ENCODE results near the gene ERMAP. TPM values are rescaled to one million over a fixed set of nuclear protein-coding genes. Genes with fewer than 3 reads are reported as not detected.
A peak's percentile ranks its signal among the peaks of the same experiment; 100 is the strongest.

Gene ERMAP
- total RNA-seq, 4 donors from 2014 or later = 4.1 to 14.2 (median 8.3) TPM

DNA sequence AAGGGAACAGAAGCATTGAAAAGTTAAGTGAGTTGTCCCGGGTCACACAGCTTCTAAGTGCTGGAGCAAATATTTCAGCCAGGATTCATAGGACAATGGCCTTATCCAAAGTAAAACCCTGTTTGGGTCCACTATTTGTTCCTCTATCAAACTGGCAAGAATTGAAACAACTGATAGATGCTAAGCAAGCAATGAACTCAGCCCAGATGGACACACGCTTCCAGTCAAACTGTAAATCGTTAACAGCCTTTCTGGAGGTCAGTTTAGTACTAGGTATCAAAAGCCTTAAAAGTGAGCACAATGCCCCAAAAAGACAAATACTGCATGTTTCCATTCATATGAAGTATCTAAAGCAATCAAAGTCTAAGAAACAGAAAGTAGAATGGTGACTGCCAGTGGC lies 1.1 kb downstream of the ERMAP start:
- Histone ChIP-seq H3K4me3 (peak overlapping the region in 1 of 4 donors; percentile 66), H3K4me1 (peaks cover 0 to 29% (median 15%) of the 10 kb centered on the region in 4 donors), H3K36me3 (peaks cover 0 to 4% (median 0%) of the 10 kb centered on the region in 3 donors), H3K27me3 (no peaks in the 10 kb centered on the region), H3K27ac (peak overlapping the region in 2 of 4 donors; percentile 95 to 97), H3K9me3 (no peaks in the 10 kb centered on the region)
- 93 to 94% methylated on average over 3 of the region's 3 CpGs for WGBS, 2 donors
- TF ChIP-seq POLR2A (IDR thresholded peaks at IDR 0.05) = no peak
- no peak for TF ChIP-seq EP300 (IDR thresholded peaks at IDR 0.05)
- TF ChIP-seq, protein P1, sequence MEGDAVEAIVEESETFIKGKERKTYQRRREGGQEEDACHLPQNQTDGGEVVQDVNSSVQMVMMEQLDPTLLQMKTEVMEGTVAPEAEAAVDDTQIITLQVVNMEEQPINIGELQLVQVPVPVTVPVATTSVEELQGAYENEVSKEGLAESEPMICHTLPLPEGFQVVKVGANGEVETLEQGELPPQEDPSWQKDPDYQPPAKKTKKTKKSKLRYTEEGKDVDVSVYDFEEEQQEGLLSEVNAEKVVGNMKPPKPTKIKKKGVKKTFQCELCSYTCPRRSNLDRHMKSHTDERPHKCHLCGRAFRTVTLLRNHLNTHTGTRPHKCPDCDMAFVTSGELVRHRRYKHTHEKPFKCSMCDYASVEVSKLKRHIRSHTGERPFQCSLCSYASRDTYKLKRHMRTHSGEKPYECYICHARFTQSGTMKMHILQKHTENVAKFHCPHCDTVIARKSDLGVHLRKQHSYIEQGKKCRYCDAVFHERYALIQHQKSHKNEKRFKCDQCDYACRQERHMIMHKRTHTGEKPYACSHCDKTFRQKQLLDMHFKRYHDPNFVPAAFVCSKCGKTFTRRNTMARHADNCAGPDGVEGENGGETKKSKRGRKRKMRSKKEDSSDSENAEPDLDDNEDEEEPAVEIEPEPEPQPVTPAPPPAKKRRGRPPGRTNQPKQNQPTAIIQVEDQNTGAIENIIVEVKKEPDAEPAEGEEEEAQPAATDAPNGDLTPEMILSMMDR (IDR thresholded peaks at IDR 0.05) = no peak
- no peak for DNase-seq (ENCODE audit: low spot score in 2 of 2)

DNA sequence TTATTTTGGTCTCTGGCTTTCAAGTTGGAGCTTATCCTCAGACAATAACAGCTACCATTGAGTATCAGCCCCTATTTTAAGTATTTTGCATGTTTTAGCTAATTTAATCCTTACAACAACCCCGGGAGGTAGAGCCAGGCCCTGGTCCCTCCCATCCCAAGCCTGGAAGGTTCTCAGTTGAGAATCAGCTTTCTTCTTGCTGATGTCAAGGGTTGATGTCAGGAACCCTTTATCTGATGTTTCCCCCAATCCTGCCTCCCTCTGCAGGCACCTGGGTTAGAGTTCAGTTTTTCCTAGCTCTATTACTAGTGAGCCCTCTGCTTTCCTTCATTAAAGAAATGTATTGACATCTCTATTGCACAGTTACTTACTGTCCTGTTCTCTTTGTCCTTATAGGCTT lies 3.9 kb downstream of the ERMAP start:
- no peaks in the 10 kb centered on the region for H3K27me3 ChIP-seq
- no peak overlapping the region for H3K4me3 ChIP-seq
- H3K36me3 ChIP-seq = no peaks in the 10 kb centered on the region
- 41 to 54% methylated on average over 1 of the region's 1 CpG for WGBS, 2 donors
- H3K4me1 ChIP-seq = peaks cover 0 to 30% (median 12%) of the 10 kb centered on the region in 4 donors
- peak overlapping the region in 1 of 4 donors; percentile 18 for H3K27ac ChIP-seq
- no peak for DNase-seq (ENCODE audit: low spot score in 2 of 2)
- no peaks in the 10 kb centered on the region for H3K9me3 ChIP-seq
- TF ChIP-seq POLR2A (IDR thresholded peaks at IDR 0.05) = no peak
- TF ChIP-seq EP300 (IDR thresholded peaks at IDR 0.05) = no peak
- TF ChIP-seq, protein P1 (IDR thresholded peaks at IDR 0.05) = no peak

DNA sequence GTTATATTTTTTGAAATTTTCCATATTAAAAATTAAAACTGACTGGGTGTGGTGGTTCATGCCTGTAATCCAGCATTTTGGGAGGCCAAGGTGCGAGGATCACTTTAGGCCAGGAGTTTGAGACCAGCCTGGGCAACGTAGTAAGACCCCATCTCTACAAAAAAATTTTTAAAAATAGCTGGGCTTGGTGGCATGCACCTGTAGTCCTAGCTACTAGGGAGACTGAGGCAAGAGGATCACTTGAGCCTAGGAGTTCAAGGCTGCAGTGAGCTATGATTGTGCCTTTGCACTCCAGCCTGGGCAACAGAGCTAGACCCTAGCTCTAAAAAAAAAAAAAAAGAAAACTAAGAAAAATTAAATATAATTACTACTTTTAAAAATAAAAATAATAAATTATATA lies 4.8 kb downstream of the ERMAP start:
- no peaks in the 10 kb centered on the region for H3K36me3 ChIP-seq
- DNase-seq (ENCODE audit: low spot score in 2 of 2) = no peak
- TF ChIP-seq POLR2A (IDR thresholded peaks at IDR 0.05) (no peak), EP300 (IDR thresholded peaks at IDR 0.05) (no peak)
- TF ChIP-seq, protein P1 (IDR thresholded peaks at IDR 0.05) = no peak
- no peak overlapping the region for H3K27ac ChIP-seq
- no peak overlapping the region for H3K4me3 ChIP-seq
- peaks cover 0 to 23% (median 6%) of the 10 kb centered on the region in 4 donors for H3K4me1 ChIP-seq
- no peaks in the 10 kb centered on the region for H3K9me3 ChIP-seq
- H3K27me3 ChIP-seq = no peaks in the 10 kb centered on the region
- 97 to 98% methylated on average over 2 of the region's 2 CpGs for WGBS, 2 donors

DNA sequence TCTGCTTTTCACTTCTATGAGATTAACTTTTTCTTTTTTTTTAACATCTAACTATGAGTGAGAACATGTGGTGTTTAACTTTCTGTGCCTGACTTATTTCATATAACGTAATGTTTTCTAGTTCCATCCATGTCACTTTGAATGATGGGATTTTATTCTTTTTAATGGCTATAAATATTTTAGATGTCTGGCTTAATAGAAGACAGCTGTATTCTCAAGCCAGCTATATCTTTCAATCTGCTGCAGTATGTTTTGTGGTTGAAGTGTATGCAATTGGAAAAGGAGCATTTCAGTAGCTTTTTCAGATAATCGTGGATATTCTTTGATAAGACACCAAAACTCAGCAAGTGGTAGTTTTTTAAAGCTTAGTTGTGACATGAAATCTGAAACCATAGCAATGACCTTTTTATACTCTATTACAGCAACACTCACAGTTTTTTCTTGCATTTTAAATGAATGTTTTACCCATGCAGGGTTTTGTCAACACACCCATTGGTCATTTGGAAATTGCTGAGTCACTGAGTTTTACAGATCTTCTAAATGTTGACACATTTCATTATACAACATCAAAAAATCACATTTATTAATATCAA lies 6.0 kb downstream of the ERMAP start:
- WGBS, 2 donors = 57 to 72% methylated on average over 2 of the region's 2 CpGs
- DNase-seq (ENCODE audit: low spot score in 2 of 2) = no peak
- H3K9me3 ChIP-seq = no peaks in the 10 kb centered on the region
- H3K27me3 ChIP-seq = no peaks in the 10 kb centered on the region
- peaks cover 0 to 18% (median 2%) of the 10 kb centered on the region in 4 donors for H3K4me1 ChIP-seq
- no peak overlapping the region for H3K4me3 ChIP-seq
- H3K27ac ChIP-seq = no peak overlapping the region
- peaks cover 0 to 3% (median 0%) of the 10 kb centered on the region in 3 donors for H3K36me3 ChIP-seq
- TF ChIP-seq EP300 (IDR thresholded peaks at IDR 0.05) = no peak
- TF ChIP-seq, protein P1 (IDR thresholded peaks at IDR 0.05) = no peak
- TF ChIP-seq POLR2A (IDR thresholded peaks at IDR 0.05) = no peak

DNA sequence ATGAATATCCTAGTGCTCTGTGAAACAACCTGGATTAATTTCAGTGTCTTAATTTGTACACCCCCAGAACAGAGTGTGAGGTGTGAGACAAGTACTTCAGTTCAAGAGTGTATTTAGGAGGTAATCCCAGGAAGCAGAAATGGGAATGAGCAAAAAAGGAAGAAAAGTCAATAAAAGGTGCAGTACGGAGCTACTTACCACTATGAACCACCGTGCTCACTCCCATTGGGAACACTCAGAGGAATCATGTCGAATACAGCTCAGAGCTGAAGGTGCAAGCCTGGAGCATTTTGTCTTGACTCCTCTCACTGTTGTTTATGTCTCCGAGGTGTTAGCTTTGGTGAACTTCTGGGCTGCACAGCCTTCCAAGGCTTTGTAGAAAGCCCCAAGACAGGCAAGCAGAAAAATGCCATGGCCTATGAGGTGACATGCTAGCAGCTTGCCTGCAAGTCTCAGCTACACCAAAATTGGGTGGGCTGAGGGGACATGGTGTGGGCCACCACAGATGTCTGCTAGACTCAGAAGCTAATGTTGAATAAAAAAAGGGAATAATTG lies 7.6 kb downstream of the ERMAP start:
- H3K4me1 ChIP-seq = peaks cover 0 to 16% (median 0%) of the 10 kb centered on the region in 4 donors
- no peaks in the 10 kb centered on the region for H3K9me3 ChIP-seq
- peaks cover 0 to 11% (median 0%) of the 10 kb centered on the region in 3 donors for H3K36me3 ChIP-seq
- H3K27me3 ChIP-seq = no peaks in the 10 kb centered on the region
- DNase-seq (ENCODE audit: low spot score in 2 of 2) = no peak
- TF ChIP-seq POLR2A (IDR thresholded peaks at IDR 0.05) = no peak
- TF ChIP-seq, protein P1 (IDR thresholded peaks at IDR 0.05) = no peak
- TF ChIP-seq EP300 (IDR thresholded peaks at IDR 0.05) = no peak
- H3K27ac ChIP-seq = no peak overlapping the region
- 83 to 89% methylated on average over 4 of the region's 4 CpGs for WGBS, 2 donors
- no peak overlapping the region for H3K4me3 ChIP-seq

Measured in tibial nerve (tissue), 4 donors.